NCI-H748 (cell line): ENCODE results near the gene GRB10.
"Not testable (repeated sequence)": the region's sequence is repeated elsewhere in the genome, so short reads cannot be mapped to it uniquely, and the experiment has no call there.

Experiments used
- DNase-seq: peaks from one replicate; lab custom pipeline; 2025; ENCODE audit not compliant: unreplicated experiment; lab: John Stamatoyannopoulos, UW

The GRB10 gene

DNA sequence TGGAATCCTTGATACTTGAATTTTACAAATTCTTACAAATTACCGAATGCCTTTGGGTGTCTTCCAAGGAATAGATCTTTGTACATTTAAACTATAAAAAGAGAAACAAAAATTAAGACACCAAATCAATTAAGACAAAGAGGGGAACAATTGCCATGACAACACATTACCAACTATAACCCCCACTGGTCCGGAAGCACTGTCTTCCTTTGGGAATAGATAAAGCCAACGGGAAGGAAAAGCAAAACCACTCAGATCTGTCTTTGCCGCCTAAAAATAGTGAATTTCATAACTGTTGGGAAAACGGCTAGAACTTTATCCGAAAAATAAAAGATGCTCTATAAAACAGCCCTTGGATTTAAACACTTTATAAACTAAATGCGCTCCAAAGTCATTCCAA lies 37.4 kb downstream of the GRB10 start:
- no peak for DNase-seq

DNA sequence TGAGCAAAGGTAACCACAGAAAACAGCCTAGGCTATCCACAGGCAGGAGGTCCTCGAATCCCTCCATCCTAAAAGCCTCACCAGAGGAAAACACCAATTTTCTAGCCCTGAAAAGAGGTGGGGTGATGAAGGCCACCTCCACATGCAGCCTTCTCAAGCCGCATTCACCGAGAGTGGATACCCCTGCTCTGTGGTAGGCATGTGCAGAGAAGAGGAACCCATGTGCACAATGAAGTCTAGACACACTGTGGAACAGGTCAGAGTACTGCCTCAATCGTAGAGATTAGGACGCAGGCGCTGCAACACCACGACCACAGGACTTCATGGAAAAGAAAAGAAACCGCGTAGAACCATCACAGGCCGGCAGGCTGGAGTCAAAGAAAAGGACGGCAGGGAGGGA lies 38.8 kb downstream of the GRB10 start:
- no peak for DNase-seq

DNA sequence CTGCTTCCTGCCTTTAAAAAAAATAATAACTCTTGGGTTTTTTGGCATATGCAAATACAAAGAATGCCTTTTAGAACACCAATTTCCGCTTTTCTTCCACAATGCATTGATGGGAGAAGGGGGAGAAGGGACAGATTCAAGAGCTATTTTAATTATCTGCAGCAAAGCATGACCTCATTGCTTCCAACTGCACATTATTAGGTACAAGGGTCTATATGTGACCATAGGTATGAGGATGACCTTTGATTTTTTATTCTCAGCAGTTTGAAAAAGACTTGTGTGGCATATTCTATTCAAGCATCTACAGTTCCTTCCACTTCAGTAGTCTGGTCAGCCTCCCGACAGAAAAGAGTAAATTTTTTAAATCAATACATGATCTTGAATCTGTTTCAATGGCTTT lies 39.7 kb downstream of the GRB10 start:
- DNase-seq, result no peak

DNA sequence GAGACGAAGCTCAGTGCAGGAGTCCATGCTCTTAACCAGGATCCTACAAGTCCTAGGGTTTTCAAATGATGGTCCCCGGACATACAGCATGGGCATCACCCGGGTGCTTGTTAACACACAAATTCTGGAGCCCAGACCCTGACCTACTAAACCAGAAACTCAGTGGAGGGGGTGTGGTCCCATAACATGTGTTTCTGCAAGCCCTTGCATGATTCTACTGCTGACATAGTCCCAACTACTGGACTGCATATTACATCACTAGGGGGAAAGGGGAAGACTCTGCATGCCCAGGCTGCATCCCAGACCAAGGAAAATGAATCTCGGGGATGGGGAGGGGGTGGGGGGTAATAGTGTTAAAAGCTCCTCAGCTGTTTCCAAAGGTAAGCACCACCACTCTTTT lies 40.3 kb downstream of the GRB10 start:
- peak; percentile 66 for DNase-seq

DNA sequence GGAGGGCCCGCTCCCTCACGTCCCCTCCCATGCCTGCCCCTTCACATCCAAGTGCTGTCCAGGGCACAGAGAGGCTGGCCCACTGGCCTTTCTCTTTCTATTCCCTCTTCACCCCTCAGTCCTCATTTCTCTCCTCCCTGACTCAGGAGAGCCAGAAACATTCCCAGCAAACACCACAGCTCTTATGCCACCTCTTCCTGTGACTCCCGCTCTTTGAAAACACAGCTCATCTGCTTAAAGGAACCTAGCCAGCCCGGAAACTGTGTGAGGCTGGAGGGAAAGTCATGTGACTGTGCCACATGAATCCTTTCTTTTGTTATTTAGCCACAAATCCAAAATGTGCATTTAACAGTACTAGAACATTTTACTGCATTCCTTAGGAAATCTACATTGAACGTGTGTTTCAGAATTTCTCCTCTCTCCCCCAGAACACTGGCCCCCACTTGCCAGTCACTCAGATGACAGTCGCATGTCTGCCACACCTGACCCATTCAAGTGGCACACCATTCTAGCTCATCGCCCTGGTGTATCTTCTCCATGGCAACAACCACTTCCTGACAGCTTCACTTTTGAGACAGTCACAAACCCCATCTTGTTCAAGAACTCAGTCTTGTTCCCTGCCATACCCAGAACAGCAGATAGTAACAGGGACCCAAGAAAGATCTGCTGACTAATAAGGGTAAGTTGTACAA lies 42.8 kb downstream of the GRB10 start:
- DNase-seq, result peak; percentile 70

DNA sequence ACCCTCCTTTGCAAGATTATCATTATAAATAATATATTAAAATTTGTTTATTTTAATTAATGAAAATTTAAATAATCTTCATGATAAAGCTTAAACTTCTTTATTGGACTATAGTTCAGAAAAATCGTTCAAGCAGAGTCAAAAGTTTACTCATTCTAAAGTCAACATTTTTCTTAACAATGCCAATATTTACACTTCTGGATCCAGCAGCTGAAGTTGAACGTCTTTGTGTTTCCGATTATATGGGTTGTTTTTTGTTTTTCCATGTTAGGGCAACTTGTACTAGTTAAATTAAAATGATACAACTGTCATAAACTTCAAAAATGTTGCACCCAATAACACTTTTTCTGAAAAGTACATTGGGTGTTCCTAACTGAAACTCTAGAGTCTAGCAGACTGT lies 43.8 kb downstream of the GRB10 start:
- peak; percentile 49 for DNase-seq

DNA sequence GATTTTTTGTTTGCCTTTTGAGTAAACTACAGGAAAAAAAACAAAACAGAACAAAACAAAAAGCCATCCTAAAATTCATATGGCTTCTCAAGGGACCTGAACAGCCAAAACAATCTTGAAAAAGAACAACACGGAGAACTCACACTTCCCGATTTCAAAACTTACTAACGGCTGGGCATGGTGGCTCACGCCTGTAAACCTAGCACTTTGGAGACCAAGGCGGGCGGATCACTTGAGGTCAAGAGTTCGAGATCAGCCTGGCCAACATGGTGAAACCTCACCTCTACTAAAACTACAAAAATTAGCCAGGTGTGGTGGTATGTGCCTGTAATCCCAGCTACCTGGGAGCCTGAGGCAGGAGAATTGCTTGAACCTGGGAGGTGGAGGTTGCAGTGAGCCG lies 46.9 kb downstream of the GRB10 start:
- DNase-seq, result not testable (repeated sequence)

DNA sequence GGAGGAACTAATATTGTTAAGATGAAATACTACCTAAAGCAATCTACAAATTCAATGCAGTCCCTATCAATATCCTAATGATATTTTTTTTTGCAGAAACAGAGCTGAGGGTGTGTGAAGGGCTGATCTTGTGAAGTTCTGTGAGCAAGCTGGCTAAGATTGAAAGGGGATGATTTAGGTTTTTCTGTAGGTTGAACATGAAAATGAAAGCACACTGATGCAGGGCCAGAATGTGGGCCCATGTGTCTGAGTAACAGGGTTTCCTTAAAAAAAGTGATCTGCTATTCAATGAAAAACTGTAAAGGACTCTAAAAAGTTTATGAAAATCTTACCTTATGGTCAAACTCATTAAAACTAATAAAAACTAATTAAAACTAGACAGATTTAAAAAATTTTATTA lies 47.4 kb downstream of the GRB10 start:
- DNase-seq, result no peak

DNA sequence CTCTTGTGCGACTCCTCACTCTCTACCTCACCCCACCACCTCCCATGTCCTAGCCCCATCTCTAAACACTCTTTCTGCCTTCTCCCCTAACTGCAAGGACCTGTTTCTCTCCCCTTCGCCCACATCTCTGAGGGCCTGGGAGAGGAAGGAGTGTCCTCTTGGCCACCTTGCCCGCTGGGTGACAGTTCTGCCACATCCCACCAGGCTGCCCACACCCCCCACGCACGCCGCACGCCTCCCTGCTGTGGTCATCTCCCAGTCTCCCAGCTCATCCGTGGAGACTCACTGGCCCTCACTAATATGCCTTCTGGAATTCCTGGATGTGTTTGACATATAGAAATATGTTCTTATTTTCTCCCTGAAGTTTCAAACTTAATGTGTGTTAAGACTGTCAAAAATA lies 48.5 kb downstream of the GRB10 start:
- DNase-seq, result no peak

DNA sequence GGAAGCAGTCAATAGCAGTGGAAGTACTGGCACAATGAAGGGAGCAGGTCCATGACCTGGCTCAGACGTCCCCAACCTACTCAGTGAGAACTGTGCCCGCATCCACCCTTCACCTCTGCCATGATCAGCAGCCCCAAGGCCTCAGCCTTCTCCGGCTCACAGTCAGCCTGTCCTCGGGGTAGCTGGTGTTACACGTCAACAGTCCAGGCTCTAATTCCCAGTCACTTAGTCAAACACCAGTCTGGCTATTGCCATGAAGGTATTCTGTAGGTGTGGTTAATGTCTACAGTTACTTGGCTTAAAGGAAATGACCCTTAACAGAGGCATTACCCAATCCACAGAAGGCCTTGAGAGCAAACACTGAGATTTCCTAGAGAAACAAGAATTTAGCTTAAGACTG lies 49.1 kb downstream of the GRB10 start:
- DNase-seq, result no peak

DNA sequence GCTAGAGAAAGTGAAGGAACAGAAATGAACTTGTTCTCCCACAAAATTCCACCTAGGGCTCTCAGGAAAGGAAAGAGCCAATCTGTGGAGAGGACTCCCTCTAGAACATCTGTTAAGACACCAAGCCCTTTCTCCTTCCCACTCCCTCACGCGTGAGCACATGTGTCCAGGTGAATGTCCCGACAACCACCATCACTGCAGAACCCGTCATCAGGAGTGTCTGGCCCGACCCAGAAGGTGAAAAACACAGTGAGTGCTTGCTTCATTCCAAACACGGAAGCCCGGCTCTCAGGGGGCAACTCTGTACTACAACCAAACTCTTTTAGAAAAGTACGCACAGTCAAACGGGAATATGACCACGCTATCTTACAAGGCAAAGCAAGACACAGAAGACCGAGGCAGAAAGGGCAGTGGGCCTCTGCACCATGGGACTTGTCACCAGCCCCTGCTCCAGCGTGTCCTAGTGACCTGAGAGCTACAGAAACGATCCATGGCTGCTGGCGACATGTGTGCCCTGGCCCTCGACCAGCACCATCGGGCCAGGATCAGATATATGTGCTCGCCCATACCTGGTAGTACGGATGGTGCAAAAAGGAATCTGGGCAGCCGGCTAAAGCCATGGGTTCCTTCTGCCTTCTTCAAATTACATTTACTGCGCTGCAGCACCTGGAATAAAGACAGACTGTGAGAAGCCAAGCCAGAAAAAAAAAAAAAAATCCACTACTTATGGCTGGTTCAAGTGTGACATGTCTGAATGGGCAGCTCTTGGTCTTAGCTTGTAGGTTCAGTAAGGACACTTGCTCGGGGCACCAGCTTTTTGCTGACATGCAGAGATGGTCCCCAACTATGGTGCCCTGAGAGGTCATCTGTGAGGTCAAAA lies 50.8 kb downstream of the GRB10 start:
- DNase-seq, result no peak

DNA sequence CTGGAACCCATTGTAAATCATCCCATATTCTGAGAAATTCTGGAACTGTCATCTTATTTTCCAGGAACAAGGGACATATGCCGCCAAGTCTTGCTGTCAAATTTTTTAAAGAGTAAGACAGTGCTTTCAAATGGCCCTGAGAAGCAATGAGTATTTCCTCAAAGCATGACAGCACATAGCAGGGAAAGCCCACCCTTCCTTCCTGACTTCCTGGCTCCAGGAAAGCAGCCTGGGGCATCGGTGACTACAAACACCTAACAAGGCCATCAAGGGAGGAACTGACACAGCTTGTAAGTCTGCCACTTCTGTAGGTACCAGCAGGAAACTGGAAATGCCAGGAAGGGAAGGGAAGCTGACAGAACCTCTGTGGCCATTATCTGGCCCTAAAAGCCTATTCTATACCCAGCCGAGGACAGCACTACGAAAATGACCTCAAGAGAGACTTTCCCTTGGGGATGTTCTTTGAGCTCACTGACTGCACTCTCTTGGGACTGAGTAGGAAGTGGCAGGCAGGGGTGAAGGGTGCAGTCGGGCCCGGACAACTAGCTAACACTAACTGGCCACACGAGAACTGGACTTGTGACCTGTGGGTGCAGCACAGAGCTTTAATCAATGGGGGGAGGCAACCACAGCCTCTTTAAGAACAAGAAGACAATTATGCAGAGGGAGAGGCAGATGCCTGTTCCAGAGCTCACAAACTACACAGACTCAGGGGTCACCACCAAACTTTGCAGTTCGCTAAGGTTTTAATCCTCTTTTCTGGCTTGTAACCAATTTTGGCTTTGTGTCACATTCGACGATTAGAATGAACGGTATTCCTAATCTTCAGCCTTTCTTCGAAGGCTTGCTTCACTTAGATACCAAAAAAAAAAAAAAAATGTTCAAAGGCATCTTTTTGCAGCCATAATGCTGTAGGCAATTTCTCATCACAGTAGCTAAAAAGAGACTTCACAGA lies 52.0 kb downstream of the GRB10 start:
- DNase-seq, result no peak

DNA sequence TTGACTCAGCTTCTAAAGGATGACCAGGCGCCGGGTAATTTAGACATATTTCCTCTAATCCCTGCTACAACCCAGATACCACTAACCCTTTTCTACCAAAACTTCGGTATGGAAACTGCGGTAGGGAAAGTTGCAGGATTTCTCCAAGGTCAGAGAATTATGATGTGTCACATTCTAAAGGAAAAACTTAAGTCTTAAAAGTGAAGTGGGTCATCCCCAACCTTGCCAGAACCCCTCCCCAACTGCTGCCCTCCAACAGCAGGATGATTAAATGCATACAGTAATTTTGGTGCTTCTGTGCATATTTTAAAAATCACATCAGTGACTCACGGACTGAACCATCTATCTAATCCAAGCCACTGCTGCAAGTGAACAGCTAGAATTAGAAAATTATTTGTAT lies 52.7 kb downstream of the GRB10 start:
- no peak for DNase-seq

DNA sequence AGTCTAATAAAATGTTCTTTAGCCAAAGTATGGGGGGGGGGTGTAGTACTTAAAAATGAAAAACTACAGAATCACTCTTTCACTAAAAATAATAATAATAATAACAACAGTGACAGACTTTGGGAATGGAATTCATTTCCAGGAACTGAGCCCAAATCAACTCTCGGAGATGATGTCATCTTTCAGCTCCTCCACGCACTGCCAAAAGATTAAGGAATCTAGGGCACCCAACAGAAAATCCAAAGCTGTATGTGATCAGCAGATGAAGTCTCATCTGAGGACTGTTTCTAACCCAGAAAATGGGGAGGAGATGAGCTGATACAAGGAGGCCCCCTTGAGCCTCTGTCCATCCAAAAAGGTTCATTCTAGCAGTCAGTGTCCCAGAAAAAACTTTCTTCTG lies 54.5 kb downstream of the GRB10 start:
- DNase-seq, result no peak

DNA sequence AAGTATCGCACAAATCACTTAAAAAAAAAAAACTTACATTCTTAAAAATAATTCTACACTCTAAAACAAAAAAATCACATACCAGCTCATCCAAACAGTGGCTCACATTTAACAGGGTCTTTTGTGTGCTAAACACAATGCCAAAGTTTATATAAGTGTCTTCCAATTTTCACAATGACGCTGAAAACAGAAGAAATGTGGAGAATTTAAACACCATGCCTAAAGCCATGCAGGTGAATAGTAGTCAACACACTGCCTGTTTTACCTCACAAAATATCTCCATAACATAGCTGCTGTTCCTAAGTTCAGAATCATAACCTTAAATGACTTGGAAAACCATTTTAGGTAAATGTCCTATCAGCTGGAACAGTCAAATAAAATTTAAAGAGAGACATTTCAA lies 55.0 kb downstream of the GRB10 start:
- DNase-seq, result no peak

DNA sequence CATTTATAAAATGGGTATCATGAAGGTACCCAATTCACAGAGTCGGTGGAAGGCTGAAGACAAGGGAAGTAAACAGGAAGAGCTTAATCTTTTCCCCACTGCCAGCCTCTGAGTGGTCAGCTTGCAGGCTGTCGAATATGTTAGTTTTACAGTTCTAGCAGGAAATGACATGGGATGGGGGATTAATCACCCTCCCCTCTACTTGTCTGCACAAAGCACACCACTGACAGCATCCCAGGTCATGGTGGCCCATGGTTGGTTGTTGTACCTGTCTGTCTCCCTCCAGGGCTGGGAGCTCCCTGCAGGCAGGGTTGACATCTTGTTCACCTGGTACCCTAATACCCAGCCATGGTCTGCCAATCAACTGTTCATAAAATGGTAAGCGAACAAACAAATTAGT lies 55.6 kb downstream of the GRB10 start:
- no peak for DNase-seq

DNA sequence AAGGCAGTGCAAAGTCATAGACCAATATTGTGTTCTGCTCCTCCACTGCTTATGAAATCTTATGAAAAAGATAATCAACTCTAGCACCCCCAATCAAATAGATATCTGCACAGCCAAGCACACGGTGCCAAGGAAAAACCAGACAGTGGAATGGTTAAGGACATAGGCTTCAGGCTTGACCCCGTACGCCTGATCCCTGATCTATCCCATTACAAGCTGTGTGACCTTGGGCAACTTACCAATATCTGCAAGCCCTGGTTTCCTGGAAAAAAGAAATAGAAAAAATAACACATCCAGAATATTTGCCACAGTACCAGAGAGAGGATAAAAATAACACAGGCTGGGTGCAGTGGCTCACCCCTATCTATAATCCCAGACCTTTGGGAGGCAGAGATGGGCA lies 56.9 kb downstream of the GRB10 start:
- DNase-seq, result no peak

DNA sequence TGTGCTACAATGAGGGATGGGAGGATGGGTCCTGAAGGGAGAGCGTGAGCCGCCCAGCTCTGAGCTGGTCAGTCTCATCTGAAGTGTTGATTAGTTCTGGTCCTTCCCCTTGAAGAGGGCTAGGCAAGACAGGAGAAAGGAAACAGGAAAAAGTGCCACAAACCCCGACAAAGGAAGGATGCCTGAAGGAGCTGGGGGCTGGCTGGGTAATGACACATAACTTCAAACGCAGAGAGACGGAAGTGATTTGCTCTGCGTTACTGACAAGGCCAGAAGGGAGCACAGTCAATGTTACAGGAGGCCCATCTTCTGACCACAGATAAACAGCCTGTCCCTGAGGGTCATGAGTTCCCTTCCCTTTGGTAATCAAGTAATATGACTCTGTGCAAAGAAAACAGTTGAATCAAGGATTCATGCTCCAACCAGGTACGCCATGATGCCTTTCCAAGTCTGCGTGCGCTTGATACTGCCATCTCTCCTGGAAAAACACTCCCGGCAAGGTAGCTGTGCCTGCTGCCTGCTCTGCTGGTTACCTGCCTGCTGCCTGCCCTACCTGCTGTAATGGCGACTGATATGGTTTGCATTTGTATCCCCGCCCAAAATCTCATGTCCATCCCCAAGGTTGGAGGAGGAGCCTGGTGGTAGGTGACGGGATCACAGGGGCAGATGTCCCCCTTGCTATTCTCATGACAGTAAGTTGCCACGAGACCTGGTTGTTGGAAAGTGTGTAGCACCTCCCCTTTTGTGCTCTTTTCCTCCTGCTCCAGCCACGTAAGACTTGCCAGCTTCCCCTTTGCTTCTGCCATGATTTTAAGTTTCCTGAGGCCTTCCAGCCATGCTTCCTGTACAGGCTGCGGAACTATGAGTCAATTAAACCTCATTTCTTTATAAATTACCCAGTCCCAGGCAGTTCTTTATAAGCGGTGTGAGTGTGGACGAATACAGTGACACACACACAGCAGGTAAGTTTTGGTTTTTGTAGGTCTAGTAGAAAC lies 57.9 kb downstream of the GRB10 start:
- DNase-seq, result no peak

DNA sequence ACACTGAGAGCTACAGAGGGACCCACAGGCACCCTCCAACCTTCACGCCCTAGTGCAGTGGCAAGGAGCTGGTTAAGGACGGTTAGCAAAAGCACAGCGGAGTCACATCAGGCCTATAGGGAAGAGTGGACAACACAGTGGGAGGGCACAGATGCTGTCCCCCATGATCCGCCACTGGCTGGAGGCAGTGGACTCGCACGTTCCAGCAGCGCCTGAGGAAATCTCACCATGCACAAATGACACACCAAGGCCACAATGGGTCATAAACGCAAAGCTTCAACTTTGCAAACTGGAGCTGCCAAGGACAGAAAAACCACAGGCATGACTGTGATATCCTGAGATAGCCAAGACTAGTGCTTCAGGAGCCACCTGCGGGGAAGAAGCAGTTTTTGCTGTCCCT lies 58.8 kb downstream of the GRB10 start:
- no peak for DNase-seq

DNA sequence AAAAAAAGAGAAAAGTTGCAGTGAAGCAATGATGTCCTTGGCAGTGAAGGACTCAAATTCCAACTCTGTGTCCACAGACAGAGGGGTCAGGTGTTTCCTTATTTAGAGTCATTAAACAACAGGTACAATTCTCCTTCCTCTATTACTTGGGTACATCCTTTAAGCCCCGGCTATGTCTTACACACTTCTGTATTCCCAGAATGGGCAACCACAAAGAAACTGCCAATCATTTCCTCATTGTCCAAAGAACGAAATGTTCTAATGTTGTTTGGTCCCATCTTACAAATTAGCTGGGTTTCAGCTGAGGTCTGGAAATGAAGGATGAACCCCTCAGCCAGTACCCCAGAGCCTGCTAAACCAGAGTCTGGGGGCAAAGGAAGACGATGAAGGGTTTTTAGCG lies 59.5 kb downstream of the GRB10 start:
- DNase-seq, result no peak
